Immature natural killer cell (primary cell): ENCODE data around the gene ADCYAP1R1. TPM values are rescaled to one million over a fixed set of nuclear protein-coding genes. Genes with fewer than 3 reads are reported as not detected.

Experiments used
- DNase-seq, 3 donors: peaks; one replicate each; pipeline ENCODE4 v3.0.0; 2022; ENCODE audit warnings: mixed read lengths in 1 of 3
- H3K27ac Mint-ChIP-seq, 6 donors: one replicate each; pipeline ENCODE4 v1.8.0; 2020; ENCODE audit warnings: mixed read lengths in 6 of 6, mild to moderate bottlenecking in 5 of 6, inconsistent platforms in 4 of 6, moderate library complexity in 3 of 6
- H3K27me3 Mint-ChIP-seq, 3 donors: one replicate each; pipeline ENCODE4 v1.8.0; 2020 to 2021; ENCODE audit warnings: low read depth in 3 of 3, mild to moderate bottlenecking in 3 of 3, mixed read lengths in 3 of 3, moderate library complexity in 3 of 3, inconsistent platforms in 1 of 3
- H3K36me3 Mint-ChIP-seq, 3 donors: one replicate each; pipeline ENCODE4 v1.8.0; 2020; ENCODE audit warnings: mixed read lengths in 3 of 3, inconsistent platforms in 2 of 3, mild to moderate bottlenecking in 2 of 3
- H3K4me1 Mint-ChIP-seq, 2 donors: one replicate each; pipeline ENCODE4 v1.8.0; 2020; ENCODE audit warnings: inconsistent platforms in 2 of 2, mild to moderate bottlenecking in 2 of 2, mixed read lengths in 2 of 2, moderate library complexity in 1 of 2
- H3K4me3 Mint-ChIP-seq, 5 donors: one replicate each; pipeline ENCODE4 v1.8.0; 2020; ENCODE audit warnings: mild to moderate bottlenecking in 5 of 5, mixed read lengths in 5 of 5, inconsistent platforms in 3 of 5, moderate library complexity in 3 of 5
- H3K9me3 Mint-ChIP-seq, 6 donors: one replicate each; pipeline ENCODE4 v1.8.0; 2020; ENCODE audit warnings: mild to moderate bottlenecking in 6 of 6, mixed read lengths in 6 of 6, inconsistent platforms in 4 of 6, moderate library complexity in 3 of 6
- polyA plus RNA-seq, 3 donors: library from polyadenylated mRNA; unstranded; fragments of 300-500 nt; fragmentation: Illumina TruSeq; gene quantifications; one replicate each; pipeline ENCODE4 v1.2.3, GENCODE V29; 2021

ADCYAP1R1 gene
- polyA plus RNA-seq, 3 donors from 2014 or later = not detected

- H3K9me3 Mint-ChIP-seq = no peaks in the 10 kb centered on the region
These were observed 356 bp downstream of the ADCYAP1R1 start for GRCh38 chr7:31052487-31052840.

GRCh38 chr7:31052841-31053601, 913 bp downstream of the ADCYAP1R1 start:
- H3K4me1 Mint-ChIP-seq = no peaks in the 10 kb centered on the region
- no peak overlapping the region for H3K27ac Mint-ChIP-seq
- DNase-seq = no peak
- H3K36me3 Mint-ChIP-seq = peaks cover 0 to 3% (median 3%) of the 10 kb centered on the region in 3 donors
- H3K4me3 Mint-ChIP-seq = no peak overlapping the region
- no peaks in the 10 kb centered on the region for H3K9me3 Mint-ChIP-seq
- H3K27me3 Mint-ChIP-seq = peaks cover 6 to 16% (median 8%) of the 10 kb centered on the region in 3 donors

More at GRCh38 chr7:31052487-31052840, 356 bp downstream of the ADCYAP1R1 start:
- Mint-ChIP-seq H3K36me3 (peaks cover 0 to 3% (median 3%) of the 10 kb centered on the region in 3 donors), H3K27me3 (peaks cover 6 to 20% (median 6%) of the 10 kb centered on the region in 3 donors), H3K4me1 (no peaks in the 10 kb centered on the region), H3K4me3 (no peak overlapping the region), H3K27ac (no peak overlapping the region)
- no peak for DNase-seq

DNA sequence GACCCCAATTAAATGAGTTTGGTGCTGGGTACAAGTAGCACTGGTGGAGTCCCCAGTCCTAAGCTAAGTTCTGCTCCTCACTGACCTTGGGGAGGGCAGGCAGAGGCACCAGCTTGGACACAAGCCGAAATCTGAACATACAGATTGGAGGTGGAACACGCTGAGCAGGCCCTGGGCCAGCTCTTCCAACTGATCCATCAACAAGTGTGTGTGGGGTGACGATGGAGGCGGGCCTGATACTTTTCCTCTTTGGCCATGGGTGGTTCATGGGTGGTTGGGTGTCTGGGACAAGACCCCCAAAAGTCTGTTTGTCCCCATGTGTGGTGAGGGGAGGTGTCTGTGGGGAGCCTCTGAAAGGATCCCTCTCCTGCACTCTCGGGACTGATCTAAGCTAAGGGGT, 1.9 kb downstream of the ADCYAP1R1 start:
- H3K27me3 Mint-ChIP-seq = peaks cover 6 to 16% (median 8%) of the 10 kb centered on the region in 3 donors
- no peak overlapping the region for H3K4me3 Mint-ChIP-seq
- no peak overlapping the region for H3K27ac Mint-ChIP-seq
- no peaks in the 10 kb centered on the region for H3K9me3 Mint-ChIP-seq
- no peaks in the 10 kb centered on the region for H3K4me1 Mint-ChIP-seq
- H3K36me3 Mint-ChIP-seq = peaks cover 0 to 3% (median 3%) of the 10 kb centered on the region in 3 donors
- DNase-seq = no peak

DNA sequence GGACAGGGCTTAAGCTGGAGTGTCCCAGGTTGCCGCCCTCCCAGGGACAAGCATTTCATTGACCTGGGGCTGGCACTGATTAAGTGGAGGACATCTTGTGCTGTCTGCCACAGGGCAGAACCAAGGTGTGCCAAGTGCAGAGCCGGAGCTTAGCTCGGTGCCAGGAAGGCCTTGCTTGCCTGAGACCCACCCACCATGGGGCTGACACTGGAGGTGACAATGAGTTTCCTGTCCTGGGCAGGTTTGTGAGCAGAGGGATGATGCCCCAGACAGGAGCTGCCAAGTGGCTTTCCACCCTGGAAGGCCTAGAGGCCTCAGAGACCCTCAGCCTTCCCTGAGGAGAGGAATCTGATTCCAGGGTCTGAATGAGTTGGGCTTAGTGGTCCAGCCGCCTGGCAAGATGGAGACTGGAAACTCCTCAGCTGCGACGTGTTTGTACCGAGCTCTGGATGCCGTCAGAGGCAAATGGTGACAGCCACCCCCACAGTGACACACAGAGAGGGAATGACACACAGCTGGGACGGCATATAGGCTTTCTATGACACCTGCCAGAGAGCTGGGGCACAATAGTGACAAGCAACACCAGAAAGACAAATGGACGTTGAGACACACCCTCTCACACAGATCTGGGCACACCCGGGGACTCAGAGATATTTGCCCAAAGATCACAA, 2.6 kb downstream of the ADCYAP1R1 start:
- H3K27me3 Mint-ChIP-seq = peaks cover 6 to 16% (median 8%) of the 10 kb centered on the region in 3 donors

DNA sequence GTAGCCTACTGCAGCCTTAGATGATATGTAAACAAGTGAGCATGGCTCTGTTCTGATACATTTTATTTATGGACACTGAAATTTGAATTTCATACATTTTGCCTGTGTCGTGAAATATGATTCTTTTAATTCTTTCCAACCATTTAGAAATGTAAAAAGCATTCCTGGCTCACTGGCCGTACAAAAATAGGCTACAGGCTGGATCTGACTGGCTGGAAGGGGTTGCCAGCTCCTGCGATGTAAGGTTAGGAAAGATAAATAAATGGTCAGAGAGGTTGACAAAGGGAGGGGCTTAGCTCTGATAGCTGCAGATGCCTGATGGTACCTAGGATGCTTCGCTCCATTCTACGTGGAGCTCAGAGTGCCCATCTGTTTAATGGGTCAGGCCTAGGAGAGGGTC, 3.4 kb downstream of the ADCYAP1R1 start:
- H3K27ac Mint-ChIP-seq = no peak overlapping the region
- H3K4me3 Mint-ChIP-seq = no peak overlapping the region
- H3K4me1 Mint-ChIP-seq = no peaks in the 10 kb centered on the region
- H3K9me3 Mint-ChIP-seq = no peaks in the 10 kb centered on the region
- H3K36me3 Mint-ChIP-seq = peaks cover 0 to 3% (median 3%) of the 10 kb centered on the region in 3 donors
- peaks cover 6 to 16% (median 7%) of the 10 kb centered on the region in 3 donors for H3K27me3 Mint-ChIP-seq
- no peak for DNase-seq

More for the DNA sequence above, 2.6 kb downstream of the ADCYAP1R1 start:
- no peak for DNase-seq
- H3K27ac Mint-ChIP-seq = no peak overlapping the region
- H3K4me1 Mint-ChIP-seq = no peaks in the 10 kb centered on the region
- H3K36me3 Mint-ChIP-seq = peaks cover 0 to 3% (median 3%) of the 10 kb centered on the region in 3 donors
- H3K9me3 Mint-ChIP-seq = no peaks in the 10 kb centered on the region
- no peak overlapping the region for H3K4me3 Mint-ChIP-seq

GRCh38 chr7:31056775-31057346, 4.8 kb downstream of the ADCYAP1R1 start:
- Mint-ChIP-seq H3K9me3 (no peaks in the 10 kb centered on the region), H3K27ac (no peak overlapping the region), H3K4me3 (no peak overlapping the region), H3K27me3 (peaks cover 3 to 10% (median 5%) of the 10 kb centered on the region in 3 donors), H3K36me3 (peaks cover 0 to under 1% (median under 1%) of the 10 kb centered on the region in 3 donors), H3K4me1 (no peaks in the 10 kb centered on the region)
- DNase-seq = no peak

DNA sequence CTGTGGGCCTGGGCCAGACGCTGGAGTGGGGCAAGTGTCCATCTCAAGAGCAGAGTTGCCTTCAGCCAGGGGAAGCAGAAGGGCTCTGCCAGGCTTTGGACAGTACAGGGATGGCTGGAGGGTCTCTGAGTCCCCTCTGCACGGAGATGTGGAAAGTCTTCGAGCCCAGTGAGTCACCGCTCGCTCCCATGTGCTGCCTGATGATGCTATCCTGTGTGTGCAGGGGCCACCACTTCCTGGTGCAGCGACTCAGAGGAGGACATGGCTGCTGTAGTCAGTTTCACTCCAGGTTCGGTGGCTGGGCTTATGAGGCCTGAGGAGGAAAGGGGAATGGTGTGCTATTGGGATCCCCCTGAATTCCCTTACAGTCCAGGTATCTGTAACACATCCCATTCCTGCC, 6.0 kb downstream of the ADCYAP1R1 start:
- no peak overlapping the region for H3K4me3 Mint-ChIP-seq
- no peaks in the 10 kb centered on the region for H3K4me1 Mint-ChIP-seq
- H3K36me3 Mint-ChIP-seq = no peaks in the 10 kb centered on the region
- peaks cover 3 to 10% (median 5%) of the 10 kb centered on the region in 3 donors for H3K27me3 Mint-ChIP-seq
- no peak overlapping the region for H3K27ac Mint-ChIP-seq
- no peak for DNase-seq
- no peaks in the 10 kb centered on the region for H3K9me3 Mint-ChIP-seq

GRCh38 chr7:31058688-31059087, 6.6 kb downstream of the ADCYAP1R1 start:
- H3K9me3 Mint-ChIP-seq = no peaks in the 10 kb centered on the region
- H3K4me3 Mint-ChIP-seq = no peak overlapping the region
- H3K27ac Mint-ChIP-seq = no peak overlapping the region
- H3K27me3 Mint-ChIP-seq = peaks cover 3 to 9% (median 5%) of the 10 kb centered on the region in 3 donors
- H3K36me3 Mint-ChIP-seq = no peaks in the 10 kb centered on the region
- no peaks in the 10 kb centered on the region for H3K4me1 Mint-ChIP-seq
- DNase-seq = no peak

DNA sequence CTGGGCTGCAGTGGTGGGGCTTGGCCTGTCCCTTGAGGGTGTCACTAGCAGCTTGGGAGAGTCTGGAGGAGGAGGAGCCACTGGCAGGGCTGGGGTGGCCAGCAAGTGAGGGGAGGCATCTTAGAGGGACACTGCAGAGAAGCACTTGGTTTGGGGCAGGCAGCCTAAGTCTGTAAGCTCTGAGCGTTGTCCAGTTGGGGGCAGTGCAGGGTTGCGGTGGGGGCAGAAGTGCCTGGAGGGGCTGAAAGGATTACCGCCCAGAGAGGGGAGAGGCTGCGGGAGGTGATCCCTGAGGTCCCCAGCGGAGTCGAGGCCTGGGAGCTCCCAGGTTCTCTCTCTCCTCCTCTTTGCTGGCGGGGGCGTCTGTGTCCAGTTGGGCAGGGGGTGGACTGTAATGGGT, 7.4 kb downstream of the ADCYAP1R1 start:
- Mint-ChIP-seq H3K9me3 (no peaks in the 10 kb centered on the region), H3K4me1 (no peaks in the 10 kb centered on the region), H3K36me3 (no peaks in the 10 kb centered on the region), H3K27me3 (peaks cover 0 to 7% (median 5%) of the 10 kb centered on the region in 3 donors), H3K27ac (no peak overlapping the region), H3K4me3 (no peak overlapping the region)
- DNase-seq = no peak

- Mint-ChIP-seq H3K4me3 (no peak overlapping the region), H3K4me1 (no peaks in the 10 kb centered on the region), H3K9me3 (no peaks in the 10 kb centered on the region), H3K27me3 (peaks cover 0 to 6% (median 3%) of the 10 kb centered on the region in 3 donors), H3K36me3 (no peaks in the 10 kb centered on the region), H3K27ac (no peak overlapping the region)
- DNase-seq = no peak
These were observed 9.1 kb downstream of the ADCYAP1R1 start for GRCh38 chr7:31061185-31061584.

DNA sequence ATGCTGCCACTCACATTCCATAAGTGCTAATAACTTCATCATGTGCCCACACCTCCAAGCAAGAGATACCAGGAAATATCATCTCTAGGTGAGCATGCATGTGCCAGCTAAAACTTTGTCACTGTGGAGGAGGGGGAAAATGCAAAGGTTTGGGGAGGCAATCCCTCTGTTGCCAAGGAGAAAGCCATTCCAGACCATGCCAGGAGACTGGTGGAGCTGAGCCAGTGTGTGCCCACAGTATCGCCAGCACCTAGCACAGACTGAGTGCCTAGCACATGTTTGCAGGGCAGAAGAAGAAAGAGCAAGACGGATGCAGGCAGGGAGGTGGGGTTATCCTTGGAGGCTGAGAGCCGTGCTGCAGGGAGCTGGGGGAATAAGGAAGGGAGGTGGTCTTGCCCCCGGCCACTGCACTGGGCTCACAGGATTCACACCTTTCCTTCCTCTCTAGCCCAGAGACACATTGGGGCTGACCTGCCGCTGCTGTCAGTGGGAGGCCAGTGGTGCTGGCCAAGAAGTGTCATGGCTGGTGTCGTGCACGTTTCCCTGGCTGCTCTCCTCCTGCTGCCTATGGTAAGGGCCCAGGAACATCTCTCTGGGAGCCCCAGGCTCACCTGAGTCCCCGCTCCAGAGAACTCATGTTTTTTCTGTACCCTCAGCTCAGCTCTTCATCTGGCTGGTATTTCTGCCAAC, 10.8 kb downstream of the ADCYAP1R1 start:
- H3K36me3 Mint-ChIP-seq = no peaks in the 10 kb centered on the region
- DNase-seq = no peak
- H3K27me3 Mint-ChIP-seq = no peaks in the 10 kb centered on the region
- H3K4me3 Mint-ChIP-seq = no peak overlapping the region
- H3K27ac Mint-ChIP-seq = no peak overlapping the region
- H3K4me1 Mint-ChIP-seq = no peaks in the 10 kb centered on the region
- H3K9me3 Mint-ChIP-seq = no peaks in the 10 kb centered on the region

- H3K36me3 Mint-ChIP-seq = no peaks in the 10 kb centered on the region
- H3K4me1 Mint-ChIP-seq = no peaks in the 10 kb centered on the region
- DNase-seq = no peak
- H3K27ac Mint-ChIP-seq = no peak overlapping the region
- peaks cover 0 to under 1% (median 0%) of the 10 kb centered on the region in 3 donors for H3K27me3 Mint-ChIP-seq
- no peak overlapping the region for H3K4me3 Mint-ChIP-seq
- no peaks in the 10 kb centered on the region for H3K9me3 Mint-ChIP-seq
These were observed 13.0 kb downstream of the ADCYAP1R1 start for GRCh38 chr7:31065021-31065593.

GRCh38 chr7:31065840-31066239, 13.7 kb downstream of the ADCYAP1R1 start:
- Mint-ChIP-seq H3K4me3 (no peak overlapping the region), H3K9me3 (no peaks in the 10 kb centered on the region), H3K27me3 (peaks cover 0 to 1% (median 0%) of the 10 kb centered on the region in 3 donors), H3K4me1 (no peaks in the 10 kb centered on the region), H3K27ac (no peak overlapping the region), H3K36me3 (no peaks in the 10 kb centered on the region)
- no peak for DNase-seq
